ENCODE data around the gene OR52A5.

- TF ChIP-seq CTCF (IDR thresholded peaks at IDR 0.05) (no peak), POLR2AphosphoS5 (IDR thresholded peaks at IDR 0.05) (no peak), POLR2A (IDR thresholded peaks at IDR 0.05) (no peak)
These were observed 20.6 kb downstream of the OR52A5 start for GRCh38 chr11:5117588-5117987.
